ENCODE measurements around the gene UBE3A. TPM values are rescaled to one million over a fixed set of nuclear protein-coding genes. Genes with fewer than 3 reads are reported as not detected.

UBE3A gene
- total RNA-seq, 2 donors from 2014 or later = 122 to 148 TPM

GRCh38 chr15:25327686-25328085, 111.1 kb downstream of the UBE3A start:
- no peak overlapping the region for H3K4me3 Mint-ChIP-seq
- no peaks in the 10 kb centered on the region for H3K27me3 Mint-ChIP-seq
- no peak for ATAC-seq
- H3K27ac Mint-ChIP-seq = no peak overlapping the region
- peaks cover 0 to 5% of the 10 kb centered on the region in 2 donors for H3K4me1 Mint-ChIP-seq (ENCODE audit: low read depth in 2 of 2)
- H3K9me3 Mint-ChIP-seq = no peaks in the 10 kb centered on the region
- H3K36me3 Mint-ChIP-seq = peaks cover 17% of the 10 kb centered on the region
- no peak for DNase-seq (ENCODE audit: low spot score)

GRCh38 chr15:25325187-25325586, 113.6 kb downstream of the UBE3A start:
- peaks cover 35% of the 10 kb centered on the region for H3K36me3 Mint-ChIP-seq
- peaks cover 5% of the 10 kb centered on the region for H3K9me3 Mint-ChIP-seq
- no peak overlapping the region for H3K4me3 Mint-ChIP-seq
- DNase-seq (ENCODE audit: low spot score) (no peak), ATAC-seq (no peak)
- no peaks in the 10 kb centered on the region for H3K27me3 Mint-ChIP-seq
- peaks cover 0 to 5% of the 10 kb centered on the region in 2 donors for H3K4me1 Mint-ChIP-seq (ENCODE audit: low read depth in 2 of 2)
- H3K27ac Mint-ChIP-seq = no peak overlapping the region

GRCh38 chr15:25323420-25323819, 115.4 kb downstream of the UBE3A start:
- H3K27ac Mint-ChIP-seq = no peak overlapping the region
- no peak for ATAC-seq
- no peaks in the 10 kb centered on the region for H3K27me3 Mint-ChIP-seq
- H3K4me1 Mint-ChIP-seq (ENCODE audit: low read depth in 2 of 2) = peaks cover 0 to 5% of the 10 kb centered on the region in 2 donors
- H3K36me3 Mint-ChIP-seq = peaks cover 48% of the 10 kb centered on the region
- H3K4me3 Mint-ChIP-seq = no peak overlapping the region
- no peak for DNase-seq (ENCODE audit: low spot score)
- peaks cover 13% of the 10 kb centered on the region for H3K9me3 Mint-ChIP-seq

- H3K27me3 Mint-ChIP-seq = no peaks in the 10 kb centered on the region
- peaks cover 14% of the 10 kb centered on the region for H3K9me3 Mint-ChIP-seq
- H3K4me3 Mint-ChIP-seq = no peak overlapping the region
- ATAC-seq (no peak), DNase-seq (ENCODE audit: low spot score) (no peak)
- H3K4me1 Mint-ChIP-seq (ENCODE audit: low read depth in 2 of 2) = no peaks in the 10 kb centered on the region
- peaks cover 10% of the 10 kb centered on the region for H3K36me3 Mint-ChIP-seq
- H3K27ac Mint-ChIP-seq = no peak overlapping the region
These were observed 151.0 kb downstream of the UBE3A start for GRCh38 chr15:25287823-25288222.

Measured in natural killer cell treated with Interleukin-12 subunit alpha and Interleukin-12 subunit beta and Interleukin-15 and Interleukin-18, amount 100 ng/mL, for 72 hours (primary cell).